AG20443 (cell line): ENCODE data around the gene LMNB1.

Source experiments
- DNase-seq: peaks from one replicate; pipeline ENCODE4 v3.0.0; 2012; ENCODE audit warnings: low spot score, mixed read lengths

Gene LMNB1

DNA sequence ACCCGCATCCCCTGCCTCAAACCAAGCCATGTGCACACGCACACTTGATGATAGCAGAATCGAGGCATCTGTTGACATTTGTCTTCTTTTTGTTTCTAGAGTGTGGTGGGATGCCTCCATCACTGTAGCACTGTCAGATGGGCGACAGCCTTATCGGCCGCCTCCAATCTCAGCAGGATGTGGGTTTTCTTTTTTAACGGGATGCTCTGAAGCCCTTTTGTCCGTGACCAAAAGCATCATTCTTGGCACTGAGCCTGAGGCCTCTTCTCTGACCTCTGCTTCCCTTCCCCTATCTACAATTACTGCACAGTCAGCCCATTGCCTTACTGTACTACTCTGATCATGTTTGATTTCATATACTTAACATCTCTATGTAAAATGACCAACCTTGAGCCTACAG, 78.3 kb downstream of the LMNB1 start:
- no peak for DNase-seq

DNA sequence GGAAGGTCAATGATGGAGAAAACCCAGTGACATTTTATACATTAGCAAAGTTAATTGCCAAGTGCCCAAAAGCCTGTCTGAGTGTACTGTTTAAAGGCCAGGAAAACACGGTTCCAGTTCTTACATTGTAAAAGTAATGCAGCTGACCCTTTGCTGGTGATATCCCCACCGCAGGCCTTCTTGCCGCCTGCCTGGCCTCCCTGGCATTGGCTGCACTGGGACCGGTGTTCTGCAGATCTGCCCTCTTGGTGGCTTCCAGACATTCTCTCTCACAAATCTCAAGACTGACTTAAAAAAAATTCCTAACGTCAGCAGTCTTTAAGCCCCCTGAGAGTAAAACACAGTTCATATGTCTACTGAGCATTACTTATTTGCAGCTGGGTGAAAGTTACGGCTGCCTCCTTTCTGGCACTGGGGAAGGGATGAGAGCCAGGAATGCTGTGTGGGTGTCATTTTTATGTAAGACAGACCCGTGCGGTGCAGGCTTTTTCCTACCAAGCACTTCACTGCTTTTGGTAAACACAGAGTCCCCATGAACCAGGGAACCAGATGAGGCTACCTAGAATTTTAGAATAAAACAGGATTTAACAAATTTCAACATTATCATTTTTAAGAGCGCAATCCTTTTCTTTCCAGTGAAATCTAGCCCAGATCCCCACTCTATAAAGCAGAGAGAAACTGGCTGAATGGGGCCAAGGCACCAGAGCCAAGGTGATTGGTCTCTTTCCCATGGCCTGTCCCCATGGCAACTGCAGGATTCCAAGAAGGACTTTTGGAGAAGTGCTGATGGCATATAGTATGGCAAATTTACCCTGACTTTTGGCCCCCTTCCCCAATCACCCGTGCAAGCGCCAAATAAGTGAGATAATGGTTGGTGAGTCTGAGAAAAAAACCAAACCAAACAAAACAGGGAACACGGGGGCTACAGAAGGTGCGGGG, 80.8 kb downstream of the LMNB1 start:
- no peak for DNase-seq

GRCh38 chr5:126858441-126858840, 81.5 kb downstream of the LMNB1 start:
- no peak for DNase-seq

GRCh38 chr5:126863402-126863801, 86.5 kb downstream of the LMNB1 start:
- no peak for DNase-seq

- no peak for DNase-seq
These were observed 87.2 kb downstream of the LMNB1 start for GRCh38 chr5:126864042-126864688.

- DNase-seq, result peak; percentile 86
These were observed 88.4 kb downstream of the LMNB1 start for GRCh38 chr5:126865299-126865698.

DNA sequence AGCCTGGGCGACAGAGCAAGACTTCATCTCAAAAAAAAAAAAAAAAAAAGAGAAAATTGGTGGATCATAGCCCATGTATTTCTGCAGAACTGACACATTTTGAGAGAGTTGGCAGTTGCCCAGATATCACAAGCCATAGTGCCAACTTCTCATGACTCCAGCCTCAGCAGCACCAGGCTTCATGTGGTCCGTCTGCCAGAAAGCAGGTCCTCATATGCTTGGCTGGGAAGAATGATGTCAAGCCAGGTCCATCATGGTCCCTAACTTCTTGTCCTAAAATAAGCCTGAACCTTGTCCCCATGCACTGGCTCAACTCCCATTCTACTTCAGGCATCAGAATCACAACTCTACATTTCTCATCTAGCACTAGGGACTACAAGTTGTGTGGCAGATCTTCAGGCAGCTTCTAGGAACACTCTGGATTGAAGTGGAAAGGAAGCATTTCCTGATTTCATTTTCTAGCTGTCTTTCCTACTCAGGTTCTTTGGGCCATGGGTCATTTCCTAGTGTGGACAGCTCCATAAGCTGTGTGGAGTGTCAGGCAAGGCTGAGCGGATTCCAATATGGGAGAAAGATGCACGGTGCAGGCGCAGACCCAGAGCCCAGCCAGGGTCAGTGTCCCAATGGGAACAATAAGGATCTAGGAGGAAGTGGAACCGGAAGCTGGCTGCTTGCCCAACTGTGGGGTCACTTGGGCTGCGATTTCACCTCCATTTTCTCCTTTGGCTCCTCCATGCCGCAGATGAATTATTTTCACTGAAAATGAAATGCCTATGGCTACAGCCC, 90.1 kb downstream of the LMNB1 start:
- no peak for DNase-seq

DNA sequence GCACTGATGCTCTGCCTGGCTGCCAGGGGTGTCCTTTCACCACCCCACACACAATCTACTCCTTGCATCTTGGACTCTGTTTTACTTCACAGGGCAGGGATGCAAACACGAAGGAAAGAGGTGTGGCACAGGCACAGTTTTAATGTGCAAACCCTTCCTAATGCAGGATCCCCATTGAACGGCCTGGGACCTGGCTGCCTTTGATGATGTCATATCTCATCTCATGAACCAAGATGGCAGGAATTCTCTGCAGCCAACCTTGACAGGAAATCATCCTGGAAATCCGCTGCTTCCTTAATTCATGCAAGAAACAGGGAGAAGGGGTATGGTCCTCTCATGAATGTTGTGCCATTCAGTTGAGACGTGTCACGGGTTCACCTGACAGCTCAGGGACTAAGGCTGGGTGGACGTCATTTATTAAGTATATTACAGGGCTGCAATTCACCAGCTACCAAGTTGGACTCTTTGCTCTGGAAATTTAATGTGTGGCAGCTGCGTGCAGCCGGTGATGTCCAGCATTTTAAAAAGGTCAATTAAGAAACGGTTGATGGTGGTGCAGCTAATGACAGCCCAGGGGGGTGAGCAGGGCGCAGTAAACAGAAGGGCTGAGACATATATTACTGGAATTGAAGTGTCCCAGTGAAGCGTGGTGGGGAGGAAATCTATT, 91.5 kb downstream of the LMNB1 start:
- DNase-seq, result no peak

DNA sequence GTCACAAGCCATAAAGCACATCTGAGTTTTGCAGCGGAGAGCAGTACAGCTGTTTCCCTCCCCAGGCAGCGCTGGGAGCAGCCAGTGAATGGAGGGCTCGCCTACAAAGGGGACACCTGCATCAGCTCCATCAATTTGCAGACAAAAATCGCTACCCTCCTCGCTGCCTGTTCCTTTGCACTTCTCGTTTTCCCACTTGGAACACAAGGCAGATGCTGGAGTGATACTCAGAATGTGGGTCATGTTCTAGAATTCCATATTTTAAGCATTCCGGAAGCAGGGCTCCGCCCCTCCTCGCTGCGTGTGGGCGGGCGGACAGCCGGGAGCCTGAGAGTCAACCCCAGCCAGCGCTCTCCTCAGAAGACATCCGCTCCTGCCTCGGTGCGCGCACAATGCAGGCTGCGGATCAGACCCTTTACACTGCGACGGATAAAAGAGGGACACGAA, 92.1 kb downstream of the LMNB1 start:
- peak; percentile 87 for DNase-seq

DNA sequence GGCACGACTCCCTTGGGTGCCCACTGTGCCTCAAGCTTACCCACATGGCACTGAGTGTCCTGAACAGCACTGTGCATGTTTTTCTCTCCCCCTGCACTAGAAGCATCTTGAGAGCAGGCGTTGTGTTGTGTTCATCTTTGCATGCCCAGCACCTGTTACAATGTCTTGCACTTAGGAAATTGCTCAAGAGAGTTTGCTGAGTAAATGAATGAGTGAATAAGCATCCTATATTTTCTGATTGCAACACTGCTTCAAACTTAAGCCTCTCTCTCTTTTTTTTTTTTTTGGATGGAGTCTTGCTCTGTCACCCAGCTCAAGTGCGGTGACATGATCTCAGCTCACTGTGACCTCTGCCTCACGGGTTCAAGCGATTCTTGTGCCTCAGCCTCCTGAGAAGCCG, 94.5 kb downstream of the LMNB1 start:
- DNase-seq, result no peak

- no peak for DNase-seq
These were observed 95.8 kb downstream of the LMNB1 start for GRCh38 chr5:126872561-126873354.

- no peak for DNase-seq
These were observed 98.4 kb downstream of the LMNB1 start for GRCh38 chr5:126875303-126875785.

DNA sequence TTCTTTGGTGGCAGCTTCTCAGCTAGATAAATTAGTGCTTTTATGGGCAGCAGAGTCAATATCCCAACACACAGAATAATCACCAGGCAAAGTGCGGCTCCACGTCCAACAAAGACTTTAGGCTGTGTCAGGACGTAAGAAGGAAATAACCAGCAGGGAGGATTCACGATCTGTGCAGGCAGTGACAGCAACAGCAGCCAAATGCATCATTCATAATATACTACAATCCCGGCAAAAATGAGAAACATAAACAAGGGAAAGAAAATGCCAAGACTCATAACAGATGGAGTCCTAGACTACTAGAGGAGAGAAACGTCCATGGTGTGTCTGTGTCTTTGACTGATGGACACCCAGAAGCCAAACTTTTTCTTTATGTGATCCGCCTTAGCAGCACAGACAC, 100.7 kb downstream of the LMNB1 start:
- no peak for DNase-seq

DNA sequence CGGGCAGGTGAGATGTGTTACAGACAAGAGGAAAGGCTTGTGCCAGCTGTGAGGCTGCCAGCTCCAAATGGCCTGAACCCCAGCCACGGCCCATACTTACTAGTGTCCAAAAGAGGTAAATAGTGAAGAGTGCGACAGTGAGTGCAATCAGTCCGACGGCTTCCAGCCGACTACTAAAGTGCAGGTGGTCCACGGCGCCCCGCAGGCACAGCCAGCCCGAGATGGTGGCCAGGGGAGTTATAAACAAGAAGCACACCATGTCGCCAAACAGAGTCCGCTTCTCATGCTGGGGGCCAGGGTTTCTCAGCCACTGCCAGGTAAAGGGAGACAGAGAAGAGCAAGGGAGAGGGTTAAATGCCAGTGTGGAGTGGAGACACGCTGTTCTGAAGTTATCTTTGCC, 101.1 kb downstream of the LMNB1 start:
- no peak for DNase-seq

DNA sequence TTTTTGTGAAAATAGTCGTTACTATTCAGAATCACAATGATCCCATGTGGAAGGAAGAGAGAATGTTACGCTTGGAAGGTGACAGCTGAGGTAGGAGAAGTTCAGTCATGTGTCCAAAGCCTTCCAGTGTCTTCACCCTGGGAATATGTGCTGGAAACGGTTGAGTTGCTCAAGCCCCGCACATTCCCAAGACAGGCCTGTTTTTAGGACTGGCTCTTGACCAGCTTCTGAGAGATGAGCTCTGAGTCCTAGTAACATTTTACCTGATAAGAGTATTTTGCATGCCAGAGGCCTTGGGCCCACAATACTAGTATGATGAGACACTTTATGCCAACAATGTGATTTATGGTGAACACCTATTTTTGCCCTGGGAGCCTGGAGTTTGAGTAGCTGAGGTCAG, 101.7 kb downstream of the LMNB1 start:
- no peak for DNase-seq

GRCh38 chr5:126881821-126882600, 105.1 kb downstream of the LMNB1 start:
- no peak for DNase-seq

- no peak for DNase-seq
These were observed 106.8 kb downstream of the LMNB1 start for GRCh38 chr5:126883564-126884245.

DNA sequence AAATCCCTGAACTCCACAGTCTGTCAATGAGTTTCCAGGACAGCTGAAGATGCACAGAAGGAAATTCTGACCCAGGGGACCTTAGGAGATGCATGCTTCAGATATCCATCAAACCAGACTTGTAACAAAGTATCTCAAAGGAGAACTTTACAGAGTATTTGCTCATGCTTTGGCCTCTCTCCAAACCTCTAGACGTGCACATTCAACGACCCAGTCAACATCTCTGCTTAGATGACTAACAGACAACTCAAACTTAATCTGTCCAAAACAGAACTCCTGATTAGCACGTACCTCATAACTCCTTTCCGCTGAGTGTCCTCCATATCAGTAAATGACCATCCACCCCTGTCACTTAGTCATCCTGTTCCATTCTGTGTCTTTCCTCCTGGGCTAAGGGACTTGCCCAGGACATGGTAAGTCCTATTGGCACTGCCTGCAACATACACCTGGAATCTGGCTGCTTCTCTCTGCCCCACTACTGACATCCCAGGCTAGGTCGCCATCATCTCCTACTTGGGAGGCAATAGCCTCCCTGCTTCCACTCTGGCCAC, 107.4 kb downstream of the LMNB1 start:
- DNase-seq, result peak; percentile 56
